ENCODE measurements around the gene TIPRL. TPM values are rescaled to one million over a fixed set of nuclear protein-coding genes. Genes with fewer than 3 reads are reported as not detected.

TIPRL gene
- polyA plus RNA-seq, 1 of the 3 experiments (the other 2 are of a cell fraction), result 16.4 TPM

- H3K4me2 ChIP-seq, result no peak overlapping the region
- TF ChIP-seq SMC3 (IDR thresholded peaks at IDR 0.05; ENCODE audit: low read depth, low read length), result no peak
- H3K9ac ChIP-seq, result no peak overlapping the region
- H3K9me2 ChIP-seq, result no peaks in the 10 kb centered on the region
- POLR2A ChIA-PET, result no interaction called here
- no peaks in the 10 kb centered on the region for H3K9me3 ChIP-seq
- no peak overlapping the region for H3K27ac ChIP-seq (ENCODE audit: low read depth in 2 of 2, low read length in 1 of 2)
- no peaks in the 10 kb centered on the region for H4K20me1 ChIP-seq (ENCODE audit: insufficient read depth)
- no peaks in the 10 kb centered on the region for H3K4me1 ChIP-seq (ENCODE audit: control insufficient read depth in 1 of 2, insufficient read depth in 2 of 2, low read depth in 1 of 2, low read length in 1 of 2)
- H3K27me3 ChIP-seq (ENCODE audit: insufficient read depth), result no peaks in the 10 kb centered on the region
- DNase-seq, result no peak
- H3K36me3 ChIP-seq (replicated peaks in 1 of 2; ENCODE audit: control insufficient read depth in 1 of 2, insufficient read depth in 2 of 2, low read length in 1 of 2), result no peaks in the 10 kb centered on the region
- WGBS (ENCODE audit: low lambda C conversion rate), result 62% methylated on average over 5 of the region's 5 CpGs
- H3F3A ChIP-seq (replicated peaks; ENCODE audit: insufficient read depth), result peaks cover 3% of the 10 kb centered on the region
- CTCF ChIA-PET, result interaction anchor here (0.8 to 4.1 kb wide), 13 partner anchors 9 to 64 kb away, joined by 3 to 24 read pairs (median 4); partner anchors contain the start of gene GPR161
- H2AFZ ChIP-seq (ENCODE audit: low read depth), result no peak overlapping the region
- no peaks in the 10 kb centered on the region for H3K79me2 ChIP-seq (ENCODE audit: insufficient read depth)
- no peak overlapping the region for H3K4me3 ChIP-seq (ENCODE audit: low read depth in 2 of 2, low read length in 1 of 2)
These were observed 32.6 kb upstream of the TIPRL start for GRCh38 chr1:168146160-168146539.

GRCh38 chr1:168146626-168147025 is 32.1 kb upstream of the TIPRL start:
- no peaks in the 10 kb centered on the region for H3K27me3 ChIP-seq (ENCODE audit: insufficient read depth)
- H4K20me1 ChIP-seq (ENCODE audit: insufficient read depth), result no peaks in the 10 kb centered on the region
- WGBS (ENCODE audit: low lambda C conversion rate), result 94% methylated on average over 11 of the region's 11 CpGs
- no peak overlapping the region for H3K9ac ChIP-seq
- H3F3A ChIP-seq (replicated peaks; ENCODE audit: insufficient read depth), result peaks cover 3% of the 10 kb centered on the region
- H3K27ac ChIP-seq (ENCODE audit: low read depth in 2 of 2, low read length in 1 of 2), result no peak overlapping the region
- H3K36me3 ChIP-seq (replicated peaks in 1 of 2; ENCODE audit: control insufficient read depth in 1 of 2, insufficient read depth in 2 of 2, low read length in 1 of 2), result no peaks in the 10 kb centered on the region
- no peaks in the 10 kb centered on the region for H3K4me1 ChIP-seq (ENCODE audit: control insufficient read depth in 1 of 2, insufficient read depth in 2 of 2, low read depth in 1 of 2, low read length in 1 of 2)
- CTCF ChIA-PET, result interaction anchor here (0.8 to 4.1 kb wide), 7 partner anchors 11 to 64 kb away, joined by 3 to 24 read pairs (median 4); partner anchors contain the start of gene GPR161
- no peak for DNase-seq
- no peaks in the 10 kb centered on the region for H3K9me2 ChIP-seq
- H3K4me3 ChIP-seq (ENCODE audit: low read depth in 2 of 2, low read length in 1 of 2), result no peak overlapping the region
- H3K9me3 ChIP-seq, result no peaks in the 10 kb centered on the region
- no peak overlapping the region for H3K4me2 ChIP-seq
- no peaks in the 10 kb centered on the region for H3K79me2 ChIP-seq (ENCODE audit: insufficient read depth)
- TF ChIP-seq EP300 (IDR thresholded peaks at IDR 0.05; ENCODE audit: borderline replicate concordance in 1 of 2, low read depth in 1 of 2, low read length in 1 of 2) (no peak), POLR2AphosphoS5 (IDR thresholded peaks at IDR 0.05; ENCODE audit: low read depth, low read length) (no peak), FOXJ3 (CRISPR knock-in tag; IDR thresholded peaks at IDR 0.05) (no peak), RCOR1 (IDR thresholded peaks at IDR 0.05; ENCODE audit: low read length) (no peak), USF1 (IDR thresholded peaks at IDR 0.05; ENCODE audit: borderline replicate concordance, low read depth) (no peak), REST (IDR thresholded peaks at IDR 0.05; ENCODE audit: low read depth, low read length) (no peak), GABPA (IDR thresholded peaks at IDR 0.05; ENCODE audit: low read depth) (no peak), RAD21 (IDR thresholded peaks at IDR 0.05; ENCODE audit: low read length) (no peak), SMC3 (IDR thresholded peaks at IDR 0.05; ENCODE audit: low read depth, low read length) (no peak), TAF1 (IDR thresholded peaks at IDR 0.05; ENCODE audit: borderline replicate concordance, low read depth, low read length) (no peak), FOSL2 (IDR thresholded peaks at IDR 0.05; ENCODE audit: borderline replicate concordance, low read depth) (no peak), CTCF (IDR thresholded peaks at IDR 0.05) (no peak)
- POLR2A ChIA-PET, result no interaction called here
- H2AFZ ChIP-seq (ENCODE audit: low read depth), result no peak overlapping the region
